B cell (primary cell): ENCODE measurements around the gene CTNNA2. TPM values are rescaled to one million over a fixed set of nuclear protein-coding genes. Genes with fewer than 3 reads are reported as not detected.

Source experiments
- ATAC-seq: fragments of 200-7000 bp; cut with Tn5 transposase; one replicate; pipeline ENCODE4 v1.10.0; 2021; ENCODE audit warnings: low read depth, mild to moderate bottlenecking, moderate number of reproducible peaks, moderate library complexity
- CTCF ChIA-PET: fragments of 350-600 bp; sonication (Branson Sonifier 250); formaldehyde crosslinking; loops from one replicate; lab custom pipeline; 2021; ENCODE audit warnings: antibody characterized with exemption, inconsistent platforms; lab: Charles Lee
- POLR2A ChIA-PET: fragments of 350-600 bp; sonication (Branson Sonifier 250); formaldehyde crosslinking; loops from one replicate; lab custom pipeline; 2021; ENCODE audit warnings: antibody characterized with exemption; lab: Charles Lee
- DNase-seq: peaks from one replicate; pipeline ENCODE4 v3.0.0; 2013
- H2AFZ ChIP-seq: 2 replicates; pipeline ENCODE4 v1.6.1; 2012; ENCODE audit warnings: mild to moderate bottlenecking, low read depth, low read length; ENCODE audit not compliant: insufficient read depth, poor library complexity, severe bottlenecking
- H3K27ac ChIP-seq, 2 donors: 1 replicate in 1 of 2; 2 replicates in 1 of 2; pipeline ENCODE4 v1.5.1; 2012 to 2013; ENCODE audit warnings: low read length in 2 of 2, mild to moderate bottlenecking in 2 of 2, moderate library complexity in 1 of 2
- H3K27me3 ChIP-seq, 4 experiments: fragments of 200-600 bp in 1 of 4; sonication (generic) in 1 of 4; replicated peaks in 1 of 4; 1 replicate in 2 of 4; 2 replicates in 2 of 4; pipeline versions ENCODE4 v1.6.1 to v1.7.0; 2013 to 2016; ENCODE audit warnings: low read length in 3 of 4, mild to moderate bottlenecking in 2 of 4, mixed read lengths in 1 of 4, moderate library complexity in 1 of 4; ENCODE audit not compliant: insufficient read depth in 4 of 4, control insufficient read depth in 3 of 4; ENCODE audit errors: control extremely low read depth in 1 of 4
- H3K36me3 ChIP-seq, 2 experiments: replicated peaks in 1 of 2; 1 replicate in 1 of 2; 2 replicates in 1 of 2; pipeline versions ENCODE4 v1.6.1 to v1.7.1; 2013; ENCODE audit warnings: low read length in 1 of 2; ENCODE audit not compliant: insufficient read depth in 2 of 2, control insufficient read depth in 1 of 2; ENCODE audit errors: control extremely low read depth in 1 of 2, extremely low read depth in 1 of 2
- H3K4me1 ChIP-seq, 2 donors: fragments of 200-600 bp in 1 of 2; sonication (generic) in 1 of 2; 1 replicate in 1 of 2; 2 replicates in 1 of 2; pipeline versions ENCODE4 v1.5.1 to v1.6.1; 2013 to 2017; ENCODE audit warnings: low read length in 2 of 2; ENCODE audit not compliant: control insufficient read depth in 2 of 2, insufficient read depth in 2 of 2
- H3K4me2 ChIP-seq: replicated peaks from 2 replicates; pipeline ENCODE3; 2012; ENCODE audit warnings: mild to moderate bottlenecking, low read depth, low read length; ENCODE audit not compliant: poor library complexity, severe bottlenecking
- H3K4me3 ChIP-seq, 5 experiments: fragments of 200-600 bp in 1 of 5; sonication (generic) in 1 of 5; 1 replicate in 3 of 5; 2 replicates in 2 of 5; pipeline versions ENCODE4 v1.5.1 to v1.7.0; 2011 to 2016; ENCODE audit warnings: low read length in 4 of 5, mild to moderate bottlenecking in 4 of 5, low read depth in 2 of 5, control low read depth in 1 of 5, moderate library complexity in 1 of 5; ENCODE audit not compliant: insufficient read depth in 1 of 5; ENCODE audit errors: control extremely low read depth in 1 of 5, extremely low read depth in 1 of 5
- H3K79me2 ChIP-seq: fragments of 200-600 bp; sonication (generic); one replicate; pipeline ENCODE4 v1.6.0; 2016; ENCODE audit warnings: low read length; ENCODE audit not compliant: control insufficient read depth, insufficient read depth
- H3K9ac ChIP-seq: fragments of 200-600 bp; sonication (generic); 2 replicates; pipeline ENCODE4 v1.6.1; 2017; ENCODE audit warnings: mild to moderate bottlenecking, low read length, moderate library complexity
- H3K9me3 ChIP-seq, 3 donors: one replicate each; pipeline versions ENCODE4 v1.6.1 to v1.7.1; 2013; ENCODE audit warnings: low read length in 2 of 3; ENCODE audit not compliant: control insufficient read depth in 2 of 3, insufficient read depth in 1 of 3; ENCODE audit errors: control extremely low read depth in 1 of 3
- H4K20me1 ChIP-seq: 2 replicates; pipeline ENCODE4 v1.6.0; 2012; ENCODE audit warnings: mild to moderate bottlenecking, low read length; ENCODE audit not compliant: insufficient read depth, control insufficient read depth, poor library complexity, severe bottlenecking
- H3K27ac Mint-ChIP-seq: one replicate; pipeline ENCODE4 v1.8.0; 2021; ENCODE audit warnings: mixed read lengths
- H3K27me3 Mint-ChIP-seq: one replicate; pipeline ENCODE4 v1.8.0; 2021; ENCODE audit warnings: mixed read lengths
- H3K4me1 Mint-ChIP-seq: one replicate; pipeline ENCODE4 v1.8.0; 2021; ENCODE audit warnings: mixed read lengths
- H3K4me3 Mint-ChIP-seq: one replicate; pipeline ENCODE4 v1.8.0; 2021; ENCODE audit warnings: mixed read lengths
- H3K9me3 Mint-ChIP-seq: one replicate; pipeline ENCODE4 v1.8.0; 2022; ENCODE audit warnings: mixed read lengths; ENCODE audit not compliant: insufficient read depth
- EZH2 ChIP-seq: IDR thresholded peaks from 2 replicates; pipeline ENCODE4 v1.6.1; 2012; ENCODE audit warnings: borderline replicate concordance, low read depth, mild to moderate bottlenecking, moderate library complexity, low read length; ENCODE audit not compliant: insufficient read depth, poor library complexity, severe bottlenecking
- WGBS: methylation state at CpG from one replicate; pipeline ENCODE4 v1.1.5; 2013; ENCODE audit warnings: missing lambda C conversion rate; ENCODE audit not compliant: insufficient coverage; 5-methylcytosine and 5-hydroxymethylcytosine counted together
- intact Hi-C: fragments of 100-400 bp; cut with micrococcal nuclease; formaldehyde crosslinking; loops from one replicate; pipeline ENCODE4 v1.10.0; 2022
- polyA plus RNA-seq: library from polyadenylated mRNA; depleted of rRNA; stranded (reverse); fragments of >200 nt; gene quantifications from 2 replicates; pipeline ENCODE4 v1.2.3, GENCODE V29; 2012
- total RNA-seq, 2 donors: library from RNA; stranded (reverse); fragments of 120-200 nt in 1 of 2; gene quantifications; 1 replicate in 1 of 2; 2 replicates in 1 of 2; pipeline versions ENCODE4 v1.2.3 to v1.2.4, GENCODE V29; 2013 to 2022
- TF ChIP-seq, protein P1 (sequence below): fragments of 200-600 bp; IDR thresholded peaks from one replicate; pipeline ENCODE4 v1.8.0; 2022; ENCODE audit warnings: antibody characterized with exemption, mild to moderate bottlenecking

The CTNNA2 gene
- total and polyA plus RNA-seq, 2 donors (not counting 1 experiment from before 2014, with no cell fraction given), result not detected

DNA sequence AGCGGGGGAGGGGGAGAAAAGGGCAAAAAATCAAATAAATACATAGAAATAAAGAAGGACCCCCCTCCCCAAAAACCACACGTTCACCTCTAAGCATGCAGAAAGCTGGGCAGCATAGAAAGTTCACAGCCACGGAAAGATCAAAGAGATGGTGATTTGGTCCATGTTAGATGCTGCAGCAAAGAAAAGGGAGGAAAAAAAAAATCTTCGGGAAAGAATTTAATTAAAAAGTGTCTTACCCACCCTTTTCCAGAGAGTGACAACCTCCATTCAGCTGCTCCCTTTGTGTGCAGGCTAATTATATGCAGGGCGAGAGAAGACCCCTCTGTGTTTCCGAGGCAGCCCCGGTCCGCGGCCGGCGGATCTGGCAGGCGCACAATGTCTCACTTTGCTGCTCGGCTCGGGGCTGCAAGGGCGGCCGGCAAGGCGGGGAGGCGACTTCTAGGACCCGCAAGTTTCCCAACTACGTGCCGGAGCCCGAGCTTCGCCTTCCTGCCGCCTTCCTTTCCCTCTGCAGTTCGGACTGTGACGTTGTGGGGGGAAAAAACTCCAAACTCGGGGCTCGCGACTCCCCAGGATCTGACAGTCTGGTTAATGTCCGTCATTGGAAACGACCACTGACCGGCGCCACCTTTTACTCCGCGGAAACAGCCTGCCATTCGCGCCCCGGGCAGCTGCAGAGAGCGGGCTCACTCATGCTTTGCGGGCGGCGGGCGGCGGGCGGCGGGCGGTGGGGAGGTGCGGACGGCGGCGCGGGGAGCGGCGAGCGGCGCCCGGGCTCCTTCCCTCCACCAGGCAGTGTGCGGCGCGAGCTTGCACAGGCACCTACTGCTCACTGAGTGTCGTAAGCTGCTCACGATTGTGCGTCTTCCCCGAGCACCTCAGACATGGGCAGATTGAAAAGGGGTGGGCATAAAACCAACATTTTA lies 791.3 kb downstream of the CTNNA2 start, which contains the start of gene LRRTM1:
Gene LRRTM1 (minus strand): TSS at position 844 of the 929 bp plus-strand sequence. CDS start 933 bp downstream, outside the sequence.
- no peak for ATAC-seq
- peaks cover 34% of the 10 kb centered on the region for H3K27me3 Mint-ChIP-seq

More for the DNA sequence above, 791.3 kb downstream of the CTNNA2 start, which contains the start of gene LRRTM1:
- no peak within 1 kb of the TSS for H3K27ac ChIP-seq
- H3K9me3 Mint-ChIP-seq, result no peaks in the 10 kb centered on the region
- 8% methylated on average over 52 of the region's 64 CpGs for WGBS
- H3K27me3 ChIP-seq, result peaks cover 0 to 38% (median 12%) of the 10 kb centered on the region in 4 experiments
- H3K4me1 ChIP-seq, result no peaks in the 10 kb centered on the region
- no peak within 1 kb of the TSS for H3K27ac Mint-ChIP-seq
- no peak within 1 kb of the TSS for H3K4me3 ChIP-seq
- no peak within 1 kb of the TSS for H3K4me3 Mint-ChIP-seq
- peaks cover 0 to 18% (median 0%) of the 10 kb centered on the region in 3 donors for H3K9me3 ChIP-seq
- no peaks in the 10 kb centered on the region for H3K4me1 Mint-ChIP-seq
- no peak within 1 kb of the TSS for H3K4me2 ChIP-seq
- TF ChIP-seq EZH2, result no peak
- TF ChIP-seq, protein P1, sequence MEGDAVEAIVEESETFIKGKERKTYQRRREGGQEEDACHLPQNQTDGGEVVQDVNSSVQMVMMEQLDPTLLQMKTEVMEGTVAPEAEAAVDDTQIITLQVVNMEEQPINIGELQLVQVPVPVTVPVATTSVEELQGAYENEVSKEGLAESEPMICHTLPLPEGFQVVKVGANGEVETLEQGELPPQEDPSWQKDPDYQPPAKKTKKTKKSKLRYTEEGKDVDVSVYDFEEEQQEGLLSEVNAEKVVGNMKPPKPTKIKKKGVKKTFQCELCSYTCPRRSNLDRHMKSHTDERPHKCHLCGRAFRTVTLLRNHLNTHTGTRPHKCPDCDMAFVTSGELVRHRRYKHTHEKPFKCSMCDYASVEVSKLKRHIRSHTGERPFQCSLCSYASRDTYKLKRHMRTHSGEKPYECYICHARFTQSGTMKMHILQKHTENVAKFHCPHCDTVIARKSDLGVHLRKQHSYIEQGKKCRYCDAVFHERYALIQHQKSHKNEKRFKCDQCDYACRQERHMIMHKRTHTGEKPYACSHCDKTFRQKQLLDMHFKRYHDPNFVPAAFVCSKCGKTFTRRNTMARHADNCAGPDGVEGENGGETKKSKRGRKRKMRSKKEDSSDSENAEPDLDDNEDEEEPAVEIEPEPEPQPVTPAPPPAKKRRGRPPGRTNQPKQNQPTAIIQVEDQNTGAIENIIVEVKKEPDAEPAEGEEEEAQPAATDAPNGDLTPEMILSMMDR, result no peak
- H3K79me2 ChIP-seq, result no peaks in the 10 kb centered on the region
- H3K36me3 ChIP-seq, result no peaks in the 10 kb centered on the region
- POLR2A ChIA-PET, result no interaction called here
- intact Hi-C loops, result no loop called here
- no peak within 1 kb of the TSS for H2AFZ ChIP-seq
- H3K9ac ChIP-seq, result no peak within 1 kb of the TSS
- DNase-seq, result no peak
- no peaks in the 10 kb centered on the region for H4K20me1 ChIP-seq
- CTCF ChIA-PET, result no interaction called here
